GM12873 (cell line): ENCODE data around the gene SLC1A7.

ENCODE experiments used
- CTCF ChIP-seq: IDR thresholded peaks from 2 replicates; pipeline ENCODE4 v1.5.1; 2012; ENCODE audit warnings: low read depth, mild to moderate bottlenecking, moderate library complexity, low read length, control low read depth; ENCODE audit not compliant: insufficient read depth; ENCODE audit errors: missing control alignments

Gene SLC1A7

GRCh38 chr1:53076165-53076564 is 66.3 kb downstream of the SLC1A7 start:
- TF ChIP-seq CTCF = no peak

GRCh38 chr1:53075761-53076163 is 66.7 kb downstream of the SLC1A7 start:
- TF ChIP-seq CTCF = no peak

DNA sequence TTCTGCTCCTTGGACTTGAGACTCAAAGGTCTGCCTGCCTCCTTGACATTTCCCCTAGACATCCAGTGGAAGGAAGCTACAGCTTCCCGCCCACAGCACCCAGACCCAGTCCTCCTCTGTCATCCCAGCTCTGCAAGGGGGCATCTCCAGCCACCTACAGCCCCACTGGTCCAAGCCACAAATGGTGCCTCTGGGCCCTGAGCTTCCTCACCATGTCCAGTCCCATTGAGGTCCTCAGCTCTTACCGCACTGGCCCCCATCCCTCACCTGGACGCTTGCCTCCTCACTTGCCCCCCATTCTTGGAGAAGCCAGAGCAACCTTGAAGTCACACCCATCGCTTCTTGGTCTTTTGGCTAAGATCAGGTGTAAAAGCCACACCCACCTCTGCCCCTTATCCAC is 67.2 kb downstream of the SLC1A7 start:
- no peak for TF ChIP-seq CTCF

DNA sequence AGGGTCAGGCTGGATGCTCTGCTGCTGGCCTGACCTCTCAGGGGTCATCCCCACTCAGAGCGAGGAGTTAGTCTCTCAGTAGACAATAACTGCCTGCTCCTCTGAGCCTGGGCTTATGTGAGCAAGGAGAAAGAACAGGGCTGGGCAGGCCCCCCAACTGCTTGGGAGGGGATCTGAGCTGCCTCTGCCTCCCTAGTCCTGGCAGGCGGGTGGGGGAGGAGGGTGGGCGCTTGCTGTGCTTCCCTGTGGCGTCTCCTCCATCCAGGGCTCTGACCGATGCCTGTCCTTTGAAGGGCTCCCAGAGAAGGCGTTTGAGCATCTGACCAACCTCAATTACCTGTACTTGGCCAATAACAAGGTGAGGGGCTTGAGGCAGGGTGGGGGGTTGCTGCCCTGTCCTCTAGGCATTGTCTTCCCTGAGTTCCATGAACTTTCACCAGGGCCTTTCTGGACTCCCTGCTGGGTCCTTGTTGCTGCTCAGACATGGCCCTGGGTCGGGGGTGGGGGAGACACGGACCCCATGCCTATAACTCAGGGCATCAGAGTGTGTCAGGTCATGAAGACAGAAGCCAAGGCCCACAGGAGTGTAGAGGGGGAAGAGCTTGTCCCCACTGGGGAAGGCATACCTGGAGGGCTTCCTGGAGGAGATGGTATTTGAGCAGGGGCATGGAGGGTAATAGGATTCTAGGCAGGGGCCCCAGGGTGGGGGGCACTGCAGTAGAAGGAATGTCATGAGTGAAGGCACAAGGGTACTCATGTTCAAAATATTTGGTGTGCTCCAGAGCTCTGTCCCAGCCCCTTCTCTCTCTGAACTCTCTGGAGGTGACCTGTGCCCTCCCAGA is 67.9 kb downstream of the SLC1A7 start:
- no peak for TF ChIP-seq CTCF

DNA sequence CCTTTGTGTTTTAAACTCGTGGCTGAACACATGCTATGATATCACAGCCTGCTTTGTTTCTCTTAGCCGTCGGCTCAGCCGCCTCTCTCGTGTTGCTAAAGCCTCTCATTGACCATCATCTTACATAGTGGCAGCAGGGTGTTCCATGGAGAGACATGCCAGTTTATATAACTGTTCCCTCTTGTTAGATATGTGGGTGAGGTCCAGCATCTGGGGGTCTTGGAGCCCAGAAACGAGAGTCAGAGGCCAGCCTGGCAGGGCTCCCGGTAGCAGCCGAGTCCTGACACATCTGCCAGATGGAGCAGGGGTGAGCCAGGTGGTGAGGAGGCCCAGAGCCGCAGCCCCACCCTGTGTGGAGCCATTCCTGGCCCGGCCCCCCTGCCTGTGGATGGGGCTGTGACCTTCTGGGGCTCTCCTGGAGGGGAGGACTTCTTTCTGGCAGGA is 68.5 kb downstream of the SLC1A7 start:
- TF ChIP-seq CTCF = no peak

DNA sequence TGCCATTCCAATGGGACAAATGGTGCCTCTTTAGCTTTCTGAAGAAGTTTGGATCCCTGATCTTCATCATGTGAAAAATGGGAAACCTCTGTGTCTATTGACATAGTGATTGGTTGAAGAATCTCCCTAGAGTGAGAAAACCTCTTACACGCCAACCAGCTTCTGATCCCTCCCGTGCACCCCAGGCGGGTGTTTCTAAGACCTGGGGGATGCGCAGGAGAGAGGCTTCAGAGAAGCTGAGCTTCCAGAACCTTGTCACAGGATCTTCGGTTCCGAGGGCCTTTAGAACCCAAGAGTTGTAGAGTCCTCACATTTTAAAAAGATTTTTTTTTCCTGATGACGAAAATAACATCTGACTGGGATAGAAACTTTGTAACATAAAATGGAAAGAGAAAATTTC is 69.2 kb downstream of the SLC1A7 start:
- no peak for TF ChIP-seq CTCF

GRCh38 chr1:53071915-53072314 is 70.5 kb downstream of the SLC1A7 start:
- no peak for TF ChIP-seq CTCF
